GM04503 (cell line): ENCODE data around the gene XYLT1.

Experiments
- DNase-seq: peaks from one replicate; pipeline ENCODE4 v3.0.0-alpha.2; 2012; ENCODE audit warnings: low read depth

Gene XYLT1

DNA sequence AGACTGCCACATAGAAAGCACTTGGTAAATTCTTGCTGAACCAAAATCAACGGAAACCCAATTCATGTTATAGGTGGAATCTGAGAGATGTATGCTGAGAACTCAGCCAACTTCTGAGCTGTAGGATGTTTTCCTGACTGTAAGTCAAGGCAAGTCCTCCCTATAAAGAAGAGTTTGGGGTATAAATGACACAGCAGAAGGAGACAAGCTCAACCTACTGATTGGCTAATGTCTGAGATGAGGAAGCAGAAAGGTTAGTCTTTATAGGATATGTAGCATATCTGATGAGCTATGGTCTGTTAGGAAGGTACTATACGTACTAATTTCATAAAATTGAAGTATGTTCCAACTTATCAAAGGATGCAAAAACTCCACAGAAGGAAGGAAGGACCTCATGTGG, 99.5 kb downstream of the XYLT1 start:
- DNase-seq: no peak

DNA sequence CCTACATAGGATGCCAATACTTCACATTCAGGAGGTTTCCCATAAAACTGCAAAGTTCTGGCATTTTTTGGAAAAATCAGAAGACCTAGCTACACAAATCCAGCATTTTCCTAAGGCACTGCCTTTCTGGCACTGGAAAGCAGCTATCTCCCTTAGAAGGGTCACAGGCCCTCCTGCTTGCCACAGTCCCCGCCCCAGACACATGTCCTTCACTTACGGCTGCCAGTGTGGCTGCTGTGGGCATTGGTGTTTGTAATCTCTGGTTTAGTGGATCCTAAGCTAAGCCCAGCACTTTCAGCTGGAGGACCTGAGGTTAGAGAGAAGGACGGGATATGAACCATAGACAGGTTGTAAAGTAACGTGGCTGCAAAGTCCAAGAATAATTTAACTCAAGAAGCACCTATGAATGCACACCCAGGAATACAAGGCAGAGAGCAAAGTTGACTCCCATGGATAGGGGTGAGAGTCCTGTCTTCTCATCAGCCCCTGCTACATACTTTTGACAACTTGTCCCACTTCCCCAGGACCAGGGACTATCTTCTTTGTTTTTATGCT, 100.0 kb downstream of the XYLT1 start:
- no peak for DNase-seq

DNA sequence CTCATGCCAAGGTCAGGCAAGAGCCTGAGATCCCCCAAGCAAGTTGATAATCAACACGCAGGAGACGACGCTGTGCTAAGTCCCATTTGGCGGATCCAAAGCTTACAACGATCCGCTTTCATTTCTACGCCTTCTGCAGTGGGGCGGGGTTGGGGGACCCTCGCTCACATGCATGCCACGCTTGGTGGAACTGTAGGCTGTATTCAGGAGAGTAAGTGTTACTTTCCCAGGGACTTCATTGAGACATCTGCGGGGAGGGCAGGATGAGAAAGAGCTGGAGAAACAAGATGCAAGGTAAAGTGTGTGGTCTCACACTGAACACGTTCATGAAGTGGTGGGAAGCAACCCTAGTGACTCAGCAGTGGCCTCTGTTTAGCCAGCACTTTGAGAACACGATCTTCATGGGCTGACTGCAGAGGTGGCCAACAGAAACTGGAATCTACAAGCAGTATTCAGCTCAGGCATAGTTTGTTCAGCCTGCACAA, 100.5 kb downstream of the XYLT1 start:
- DNase-seq: no peak

DNA sequence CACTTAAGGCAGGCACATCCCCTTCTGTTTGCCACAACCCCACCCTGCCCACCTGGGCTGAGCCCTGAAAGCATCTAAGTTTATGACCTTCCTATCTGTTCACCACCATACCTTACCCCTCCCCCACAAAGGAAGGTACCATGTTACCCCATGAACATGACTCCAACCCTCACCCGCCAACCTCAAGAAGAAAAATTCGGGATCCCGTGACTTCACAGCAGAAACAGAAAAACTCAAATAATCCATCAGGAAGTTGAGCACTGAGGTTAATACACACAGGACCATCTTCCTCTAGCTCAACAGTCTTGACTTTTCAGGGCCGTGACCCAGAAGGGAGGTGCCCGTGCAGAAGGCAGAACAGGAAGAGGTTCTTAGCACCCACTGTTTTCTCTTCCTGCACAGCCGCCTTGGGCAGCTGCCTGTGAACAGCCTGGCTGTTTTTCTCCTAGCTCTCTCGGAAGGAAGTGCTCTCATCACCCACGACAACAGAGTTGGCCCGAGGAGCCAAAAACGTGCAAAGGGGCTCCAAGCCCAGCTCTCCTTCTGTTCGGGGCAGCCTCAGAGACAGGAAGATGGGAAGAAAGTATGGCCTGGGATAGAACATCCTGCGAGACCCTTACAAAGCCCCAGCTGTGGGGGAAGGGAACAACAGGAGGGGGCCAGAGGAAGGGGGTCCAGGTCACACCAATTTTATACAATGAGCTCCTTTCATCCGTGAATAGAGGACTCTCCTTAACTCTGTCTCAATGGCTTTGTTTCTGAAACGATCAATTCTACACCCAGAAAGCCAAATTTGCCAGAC, 101.1 kb downstream of the XYLT1 start:
- no peak for DNase-seq

DNA sequence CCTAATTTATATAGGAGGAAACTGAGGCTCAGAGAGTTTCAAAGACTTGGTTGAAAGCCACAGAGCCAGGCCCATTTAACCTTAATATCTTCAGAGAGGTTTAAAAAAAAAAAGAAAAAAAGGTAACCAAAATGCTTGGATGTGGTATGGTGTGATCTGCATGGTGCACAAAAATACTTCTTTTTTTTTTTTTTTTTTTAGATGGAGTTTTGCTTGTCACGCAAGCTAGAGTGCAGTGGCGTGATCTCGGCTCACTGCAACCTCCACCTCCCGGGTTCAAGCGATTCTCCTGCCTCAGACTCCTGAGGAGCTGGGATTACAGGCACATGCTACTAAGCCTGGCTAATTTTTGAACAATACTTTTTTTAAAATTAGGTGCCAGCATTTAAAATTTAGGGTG, 101.8 kb downstream of the XYLT1 start:
- DNase-seq: no peak

DNA sequence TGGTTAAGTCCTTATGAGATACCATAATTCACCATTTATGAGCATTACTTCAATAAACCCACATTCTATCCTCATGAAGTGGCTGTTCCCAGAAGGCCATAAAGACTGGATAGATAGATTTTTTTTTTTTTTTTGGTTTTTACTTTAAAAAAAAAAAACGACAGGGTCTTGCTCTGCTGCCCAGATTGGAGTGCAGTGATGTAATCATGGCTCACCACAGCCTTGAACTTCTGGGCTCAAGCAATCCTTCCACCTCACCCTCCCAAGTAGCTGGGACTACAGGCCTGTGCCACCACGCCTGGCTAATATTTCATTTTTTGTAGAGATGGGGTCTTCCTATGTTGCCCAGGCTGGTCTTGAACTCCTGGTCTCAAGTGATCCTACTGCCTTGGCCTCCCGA, 102.3 kb downstream of the XYLT1 start:
- DNase-seq: no peak

DNA sequence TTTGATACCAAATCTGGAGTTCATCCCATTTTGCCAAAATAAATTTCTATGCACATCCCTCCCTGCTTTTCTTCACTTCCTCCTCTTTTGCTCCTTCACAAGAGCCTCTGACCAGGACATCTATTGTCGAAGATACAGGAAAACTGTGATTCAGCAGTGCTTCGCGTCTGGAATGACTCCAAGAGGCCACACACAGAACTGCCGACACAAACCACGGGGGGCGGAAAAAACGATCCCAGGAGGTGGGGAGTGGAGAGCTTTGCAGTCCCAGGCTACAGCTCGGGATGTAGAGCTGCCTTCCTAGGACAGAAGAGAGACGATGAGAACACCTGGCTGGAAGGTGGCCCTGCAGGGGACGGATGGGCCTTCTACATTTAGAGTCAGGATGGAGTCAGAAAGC, 102.8 kb downstream of the XYLT1 start:
- no peak for DNase-seq

DNA sequence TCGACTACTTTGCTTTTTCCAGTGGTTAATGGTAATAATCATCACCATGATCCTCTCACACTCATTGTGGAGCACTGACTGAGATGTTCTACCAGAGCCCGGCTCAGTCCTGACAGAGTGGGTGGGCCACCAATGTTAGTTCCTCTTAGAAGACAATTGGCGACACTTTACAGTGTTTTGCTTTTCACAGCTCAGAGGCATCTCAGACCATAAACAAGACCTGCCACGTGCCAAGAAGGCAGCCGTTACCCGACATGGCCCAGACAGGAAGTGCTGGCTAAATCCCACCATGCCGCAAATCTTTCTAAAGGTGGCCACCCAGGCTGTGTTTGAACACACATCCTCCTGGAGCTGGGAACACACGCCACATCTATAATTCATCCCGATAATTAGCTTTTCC, 103.7 kb downstream of the XYLT1 start:
- no peak for DNase-seq

DNA sequence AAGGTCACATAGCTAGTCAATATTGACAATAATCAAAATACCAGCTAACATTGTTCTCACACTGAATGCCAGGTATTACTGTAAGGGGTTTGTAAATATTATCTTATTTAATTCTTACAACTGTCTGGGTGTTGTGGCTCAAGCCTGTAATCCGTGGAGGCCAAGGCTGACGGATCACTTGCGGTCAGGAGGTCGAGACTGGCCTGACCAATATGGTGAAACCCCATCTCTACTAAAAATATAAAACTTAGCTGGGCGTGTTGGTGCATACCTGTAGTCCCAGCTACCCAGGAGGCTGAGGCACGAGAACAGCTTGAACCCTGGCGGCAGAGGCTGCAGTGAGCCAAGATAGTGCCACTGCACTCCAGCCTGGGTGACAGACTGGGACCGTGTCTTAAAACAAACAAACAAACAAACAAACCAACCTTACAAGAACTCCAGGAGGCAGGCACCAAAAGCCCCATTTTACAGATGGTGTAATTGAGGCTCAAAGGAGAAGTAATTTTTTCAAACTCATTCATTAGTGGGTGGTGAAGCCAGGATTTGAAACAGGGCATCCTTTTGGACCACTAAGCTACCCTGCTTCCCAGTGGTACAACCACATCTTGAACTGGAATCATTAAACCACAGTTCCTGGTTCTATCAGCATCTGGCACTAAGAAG, 104.3 kb downstream of the XYLT1 start:
- no peak for DNase-seq

DNA sequence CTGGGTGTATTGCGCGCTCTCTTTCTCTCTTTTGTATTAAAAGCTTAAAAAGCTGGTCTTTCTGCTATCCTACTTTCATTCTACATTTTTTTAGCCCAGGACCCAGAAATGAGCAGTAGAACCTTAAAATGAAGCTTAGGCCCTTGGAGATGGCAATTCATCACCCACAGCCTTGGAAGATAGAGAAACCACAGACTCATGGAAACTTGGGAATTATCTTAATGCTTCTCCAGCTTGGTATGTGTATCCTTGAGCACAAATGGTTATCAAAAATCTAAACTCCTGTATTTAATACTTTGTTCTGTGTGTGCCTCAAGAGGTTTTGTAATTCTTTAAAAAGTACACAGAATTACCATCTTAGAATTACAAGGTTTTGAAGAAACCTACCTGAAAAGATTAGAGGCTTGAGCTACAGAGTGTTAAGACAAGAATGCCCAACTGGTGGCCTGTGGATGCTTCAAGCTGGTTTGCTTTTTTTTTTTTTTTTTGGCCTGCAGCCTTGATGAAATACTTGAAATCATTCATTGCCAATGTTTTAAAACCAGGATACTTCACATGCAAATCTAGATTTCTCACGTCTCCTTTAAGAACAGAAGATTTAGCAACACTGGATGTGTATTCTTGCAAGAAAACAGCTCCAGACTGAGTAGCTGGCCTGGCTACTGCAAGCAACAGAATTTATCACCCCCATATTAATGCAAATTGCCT, 105.0 kb downstream of the XYLT1 start:
- DNase-seq: peak; percentile 63

DNA sequence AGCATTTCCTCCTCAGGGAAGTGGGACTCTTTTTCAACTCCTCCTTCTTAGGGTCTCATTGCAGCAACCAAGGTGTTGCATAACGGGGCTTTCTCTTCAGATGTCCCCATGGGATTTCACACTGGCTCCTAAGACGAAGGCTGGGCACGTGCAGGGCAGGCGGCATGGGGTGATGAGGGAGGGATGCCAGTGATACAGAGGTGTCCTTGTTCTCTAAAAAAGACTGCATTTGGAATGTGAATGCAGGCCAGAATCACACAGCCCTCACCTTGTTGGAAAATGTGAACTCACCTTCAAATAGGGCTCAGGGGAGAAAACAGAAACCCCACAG, 105.6 kb downstream of the XYLT1 start:
- no peak for DNase-seq

DNA sequence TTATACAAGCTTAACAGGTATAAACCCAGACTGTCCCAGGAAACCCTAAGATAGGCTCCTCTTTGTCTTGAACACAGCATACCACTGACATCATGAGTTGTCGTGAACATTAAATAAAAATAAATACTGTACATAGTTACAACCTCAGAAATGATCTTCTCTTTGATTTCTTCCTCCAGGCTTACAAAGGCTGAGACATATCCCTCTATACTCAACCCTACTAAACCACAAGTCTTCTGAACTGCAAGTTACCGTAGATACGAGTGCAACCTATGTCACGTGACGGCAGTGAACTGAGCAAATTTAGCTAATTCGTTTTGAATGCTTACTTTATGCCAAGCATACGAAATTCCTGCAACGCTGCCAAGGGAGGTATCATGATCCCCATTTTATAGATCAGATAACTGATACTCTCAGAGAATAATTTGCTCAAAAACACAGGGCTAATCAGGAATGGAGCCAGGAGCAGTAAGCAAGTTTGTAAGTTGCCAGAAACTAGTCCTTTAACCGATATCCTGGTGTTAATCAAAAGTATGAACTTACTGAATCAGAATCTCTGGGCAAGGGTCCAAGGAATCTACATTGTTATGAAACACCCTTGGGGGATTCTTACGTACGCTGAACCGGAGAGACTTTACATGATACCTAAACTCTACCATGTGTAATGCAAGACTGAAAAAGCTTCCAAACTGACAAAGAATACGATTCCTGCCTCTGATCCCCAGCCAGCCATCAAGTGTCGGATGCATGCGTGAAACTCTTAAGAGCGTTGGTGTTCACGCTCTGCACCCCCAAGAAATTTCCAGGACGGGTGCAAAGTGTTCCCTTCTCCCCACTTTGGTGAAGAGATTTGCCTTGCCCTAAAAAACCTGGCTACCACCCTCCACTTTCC, 106.2 kb downstream of the XYLT1 start:
- DNase-seq: peak; percentile 77

DNA sequence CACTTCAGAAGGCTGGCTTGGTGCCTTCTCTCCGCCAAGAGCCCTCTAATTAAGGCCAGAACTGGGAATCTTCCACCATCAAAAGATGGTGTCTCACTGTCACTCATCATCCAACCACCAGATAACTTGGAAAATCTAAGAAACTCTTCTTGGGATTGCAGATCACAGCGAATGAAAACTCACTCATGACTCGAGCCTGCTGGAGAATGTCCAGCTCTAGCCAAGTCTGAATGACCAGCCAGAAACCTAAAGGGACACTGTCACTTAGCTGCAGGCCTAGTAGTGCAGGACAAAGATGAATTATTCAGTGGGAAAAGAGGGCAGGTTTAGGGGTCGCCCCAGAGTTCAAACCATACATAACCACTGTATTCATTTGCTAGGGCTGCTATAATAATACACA, 107.8 kb downstream of the XYLT1 start:
- DNase-seq: no peak

DNA sequence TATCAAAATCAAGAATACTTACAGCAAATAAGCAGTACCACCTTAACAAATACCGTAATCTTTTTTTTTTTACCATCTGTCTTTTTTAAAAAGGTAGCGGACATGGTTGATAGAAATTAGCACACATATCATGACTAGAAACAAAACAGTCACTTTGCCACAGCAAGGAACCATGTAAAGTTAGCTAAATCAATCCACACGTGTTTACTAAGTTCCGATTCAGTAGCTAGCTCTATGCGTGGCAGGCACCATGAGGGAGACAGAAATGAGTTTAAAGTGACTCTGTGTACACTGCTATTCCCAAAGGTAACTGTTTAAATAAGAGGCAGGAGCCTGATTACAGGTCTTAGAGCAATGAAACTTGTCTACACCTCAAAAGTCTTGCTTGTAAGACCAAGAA, 108.6 kb downstream of the XYLT1 start:
- no peak for DNase-seq

DNA sequence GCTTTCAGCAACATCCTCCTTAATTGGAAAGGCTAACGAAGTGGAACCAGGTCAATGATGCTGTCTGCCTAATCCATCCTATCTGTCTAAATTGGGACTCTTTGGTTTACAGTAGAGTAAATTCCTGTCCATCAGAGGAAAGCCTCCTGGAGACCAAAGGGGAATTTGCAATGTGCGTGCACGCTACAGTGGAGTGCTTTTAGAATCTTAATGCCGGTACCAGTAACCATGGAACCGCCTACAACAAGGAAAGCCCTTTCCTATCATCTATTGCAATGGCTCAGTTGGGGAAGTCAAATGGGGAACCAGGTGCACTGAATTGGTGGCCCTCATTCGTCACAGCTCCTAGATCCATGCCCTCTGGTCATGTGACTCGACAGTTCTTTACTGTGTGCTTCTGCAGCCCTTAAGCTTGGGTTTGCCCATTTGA, 110.1 kb downstream of the XYLT1 start:
- no peak for DNase-seq

DNA sequence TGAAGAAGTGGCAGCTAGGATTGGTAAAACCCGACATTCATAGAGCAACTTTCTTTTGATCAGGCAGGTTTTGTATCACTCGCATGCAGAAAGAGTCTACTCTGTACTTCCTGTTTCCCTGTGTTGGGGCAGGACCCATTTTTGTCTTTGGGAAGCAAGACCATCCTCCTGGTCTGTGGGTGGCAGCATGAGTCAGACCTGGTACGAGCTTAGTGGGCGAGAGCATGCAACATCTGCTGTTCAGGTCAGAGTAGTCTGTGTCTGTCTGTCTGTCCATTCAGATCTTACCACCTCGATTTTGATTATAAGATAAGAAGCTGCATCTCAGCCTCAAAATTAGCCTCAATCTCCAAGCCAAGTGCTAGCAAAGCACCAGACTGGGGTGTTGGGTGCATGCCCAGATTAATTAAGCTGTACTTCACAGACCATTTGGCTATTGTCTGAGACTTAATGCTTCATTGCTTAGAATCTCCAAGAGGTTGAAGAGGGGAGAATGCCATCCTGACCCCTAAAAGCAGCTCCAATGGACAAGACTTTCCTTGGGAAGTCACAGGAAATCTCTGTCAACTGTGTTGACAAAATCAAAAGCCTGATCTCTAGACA, 110.9 kb downstream of the XYLT1 start:
- DNase-seq: no peak

DNA sequence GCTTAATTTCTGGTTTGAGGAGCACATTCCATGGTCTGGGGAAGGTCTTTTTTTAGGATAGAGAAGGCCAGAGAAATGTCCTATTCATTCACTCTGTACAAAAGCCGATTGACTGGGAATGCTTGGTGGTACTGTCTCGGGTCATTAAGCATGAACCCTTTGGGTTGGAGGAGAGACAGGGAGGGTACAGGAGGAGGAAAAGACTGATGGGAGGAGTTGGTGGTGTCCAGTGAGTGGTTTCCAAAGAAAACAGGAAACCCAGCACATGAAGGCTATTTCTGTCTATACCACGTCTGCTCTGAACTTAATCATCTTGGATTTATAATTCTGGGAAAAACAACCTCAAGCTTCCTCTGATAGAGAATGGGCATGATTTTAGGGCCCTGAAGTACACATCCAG, 111.9 kb downstream of the XYLT1 start:
- DNase-seq: no peak

DNA sequence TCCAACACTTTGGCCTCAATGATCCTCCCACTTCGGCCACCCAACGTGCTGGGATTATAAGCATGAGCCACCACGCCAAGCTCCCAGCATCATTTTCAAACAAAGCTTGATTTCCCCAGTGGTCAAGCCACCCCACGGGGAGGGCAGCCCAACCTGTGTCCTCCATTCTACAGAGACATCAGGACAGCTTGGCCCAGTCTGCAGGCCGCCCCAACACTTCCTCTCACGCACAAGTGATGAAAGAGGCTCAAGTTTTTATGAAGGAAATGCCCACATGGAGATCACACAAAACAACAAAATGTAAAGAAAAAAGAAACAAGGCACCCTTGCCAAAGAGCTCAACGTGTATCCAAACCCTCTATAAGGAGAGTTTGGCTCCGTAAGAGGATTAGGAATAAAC, 112.4 kb downstream of the XYLT1 start:
- DNase-seq: no peak

DNA sequence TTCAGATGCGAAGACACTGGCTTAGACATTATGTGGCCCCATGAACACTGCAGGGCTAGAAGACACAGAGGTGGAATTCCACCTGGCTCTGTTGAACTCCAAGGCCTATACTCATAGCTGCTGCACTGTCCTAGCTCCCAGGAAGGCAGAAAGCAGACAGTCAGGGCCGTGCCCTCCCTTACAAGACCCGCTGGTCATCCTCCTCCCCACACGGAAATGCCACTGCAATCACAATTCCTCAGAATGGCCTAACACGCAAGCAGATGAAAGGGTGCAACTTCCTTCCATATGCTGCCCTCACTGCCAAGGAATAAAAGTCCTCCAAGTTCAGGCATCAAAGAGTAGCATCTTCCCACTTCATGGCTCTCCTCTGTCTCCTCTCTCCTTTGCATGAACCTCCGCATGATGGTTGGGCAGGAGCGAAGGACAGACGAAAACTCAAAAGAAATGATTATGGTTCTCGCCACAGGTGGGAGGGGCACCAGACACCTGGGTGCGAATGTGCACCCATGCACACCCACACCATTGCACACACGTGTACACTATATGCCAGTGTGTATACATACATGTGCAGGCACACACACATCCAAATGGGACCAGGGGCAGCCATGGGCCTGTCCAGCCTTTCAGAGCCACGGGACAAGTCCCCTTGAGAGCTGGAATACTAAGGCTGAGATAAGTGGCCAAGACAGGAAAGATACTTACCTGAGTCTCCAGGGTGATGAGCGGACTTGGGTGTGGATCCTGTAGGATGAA, 113.3 kb downstream of the XYLT1 start:
- no peak for DNase-seq

DNA sequence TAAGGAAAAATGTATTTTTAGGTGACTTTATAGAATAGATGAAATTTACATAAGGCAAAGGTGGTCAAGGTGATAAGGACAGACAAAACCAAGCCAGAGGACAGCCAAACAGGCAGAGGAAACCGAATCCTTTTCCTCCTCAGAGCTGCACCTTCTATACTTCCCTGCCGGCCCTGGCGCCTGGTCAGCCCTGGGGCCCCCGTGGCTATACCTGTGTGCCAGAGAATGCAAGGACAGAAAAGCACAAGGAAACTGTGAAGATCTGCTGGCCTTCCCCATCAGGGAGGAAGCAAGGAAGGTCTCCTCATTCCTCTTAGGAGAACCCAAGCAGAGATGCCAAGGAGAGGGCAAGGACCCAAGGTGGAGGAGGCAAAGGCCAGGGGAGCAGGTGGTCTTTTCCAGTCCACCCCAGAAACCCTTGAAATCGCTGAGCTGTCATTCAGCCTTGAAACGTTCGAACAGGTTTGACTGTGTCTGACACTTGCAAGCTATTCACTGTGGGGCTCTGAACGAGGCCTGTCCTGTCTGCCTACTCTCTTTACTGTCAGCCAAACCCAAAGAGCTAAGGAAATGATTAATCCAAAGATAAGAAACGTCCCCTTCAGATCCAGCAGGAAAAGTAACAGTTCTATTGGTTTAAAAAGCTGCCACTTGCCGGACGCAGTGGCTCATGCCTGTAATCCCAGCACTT, 114.4 kb downstream of the XYLT1 start:
- DNase-seq: no peak
